ENCODE results near the gene FXYD6.
A peak's percentile ranks its signal among the peaks of the same experiment; 100 is the strongest.
"Not testable (repeated sequence)": the region's sequence is repeated elsewhere in the genome, so short reads cannot be mapped to it uniquely, and the experiment has no call there.

FXYD6 gene

GRCh38 chr11:117868815-117869561 lies 7.5 kb downstream of the FXYD6 start:
- H3K4me3 Mint-ChIP-seq: peak overlapping the region; percentile 64
- TF ChIP-seq, protein P1, sequence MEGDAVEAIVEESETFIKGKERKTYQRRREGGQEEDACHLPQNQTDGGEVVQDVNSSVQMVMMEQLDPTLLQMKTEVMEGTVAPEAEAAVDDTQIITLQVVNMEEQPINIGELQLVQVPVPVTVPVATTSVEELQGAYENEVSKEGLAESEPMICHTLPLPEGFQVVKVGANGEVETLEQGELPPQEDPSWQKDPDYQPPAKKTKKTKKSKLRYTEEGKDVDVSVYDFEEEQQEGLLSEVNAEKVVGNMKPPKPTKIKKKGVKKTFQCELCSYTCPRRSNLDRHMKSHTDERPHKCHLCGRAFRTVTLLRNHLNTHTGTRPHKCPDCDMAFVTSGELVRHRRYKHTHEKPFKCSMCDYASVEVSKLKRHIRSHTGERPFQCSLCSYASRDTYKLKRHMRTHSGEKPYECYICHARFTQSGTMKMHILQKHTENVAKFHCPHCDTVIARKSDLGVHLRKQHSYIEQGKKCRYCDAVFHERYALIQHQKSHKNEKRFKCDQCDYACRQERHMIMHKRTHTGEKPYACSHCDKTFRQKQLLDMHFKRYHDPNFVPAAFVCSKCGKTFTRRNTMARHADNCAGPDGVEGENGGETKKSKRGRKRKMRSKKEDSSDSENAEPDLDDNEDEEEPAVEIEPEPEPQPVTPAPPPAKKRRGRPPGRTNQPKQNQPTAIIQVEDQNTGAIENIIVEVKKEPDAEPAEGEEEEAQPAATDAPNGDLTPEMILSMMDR (IDR thresholded peaks at IDR 0.05): no peak
- no peak for DNase-seq
- peaks cover 77% of the 10 kb centered on the region for H3K4me1 Mint-ChIP-seq
- H3K27me3 Mint-ChIP-seq (ENCODE audit: low read depth, poor library complexity): peaks cover 41% of the 10 kb centered on the region
- no peaks in the 10 kb centered on the region for H3K9me3 Mint-ChIP-seq
- H3K36me3 Mint-ChIP-seq (ENCODE audit: low read depth): peaks cover 5% of the 10 kb centered on the region
- H3K27ac Mint-ChIP-seq: peak overlapping the region; percentile 89

DNA sequence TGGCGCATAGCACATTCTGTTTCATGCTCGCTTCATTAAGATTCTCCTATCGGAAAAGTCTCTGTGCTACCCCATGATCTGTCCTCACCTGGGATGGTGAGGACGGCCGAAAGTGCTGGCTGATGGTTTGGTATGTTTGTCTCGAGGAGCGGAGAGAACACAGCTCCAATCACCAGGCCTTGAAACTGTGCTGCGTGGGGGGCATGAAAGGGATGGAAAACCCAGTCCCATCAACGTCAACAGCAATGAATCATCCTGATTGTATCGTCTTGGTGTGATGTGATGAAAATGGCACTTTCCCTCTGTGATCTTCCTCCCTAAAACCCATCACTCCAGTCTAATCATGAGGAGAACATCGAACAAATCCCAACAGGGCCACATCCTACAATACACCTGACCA lies 8.4 kb downstream of the FXYD6 start:
- Mint-ChIP-seq H3K9me3 (no peaks in the 10 kb centered on the region), H3K4me1 (peaks cover 75% of the 10 kb centered on the region), H3K27ac (no peak overlapping the region), H3K4me3 (peak overlapping the region; percentile 56), H3K27me3 (ENCODE audit: low read depth, poor library complexity) (peaks cover 32% of the 10 kb centered on the region), H3K36me3 (ENCODE audit: low read depth) (peaks cover 5% of the 10 kb centered on the region)
- DNase-seq: no peak
- TF ChIP-seq, protein P1 (IDR thresholded peaks at IDR 0.05): no peak

GRCh38 chr11:117866526-117866925 lies 9.9 kb downstream of the FXYD6 start:
- H3K4me1 Mint-ChIP-seq: peaks cover 75% of the 10 kb centered on the region
- no peaks in the 10 kb centered on the region for H3K9me3 Mint-ChIP-seq
- peaks cover 5% of the 10 kb centered on the region for H3K36me3 Mint-ChIP-seq (ENCODE audit: low read depth)
- H3K27me3 Mint-ChIP-seq (ENCODE audit: low read depth, poor library complexity): peaks cover 29% of the 10 kb centered on the region
- TF ChIP-seq, protein P1 (IDR thresholded peaks at IDR 0.05): no peak
- no peak for DNase-seq
- no peak overlapping the region for H3K27ac Mint-ChIP-seq
- H3K4me3 Mint-ChIP-seq: no peak overlapping the region

- not testable (repeated sequence) for H3K9me3 Mint-ChIP-seq; H3K36me3 Mint-ChIP-seq (ENCODE audit: low read depth); H3K4me3 Mint-ChIP-seq; DNase-seq
- Mint-ChIP-seq H3K4me1 (peaks cover 79% of the 10 kb centered on the region), H3K27me3 (ENCODE audit: low read depth, poor library complexity) (peaks cover 22% of the 10 kb centered on the region), H3K27ac (peak overlapping the region; percentile 44)
Measured at GRCh38 chr11:117865546-117865945, 10.9 kb downstream of the FXYD6 start.

- peaks cover 72% of the 10 kb centered on the region for H3K4me1 Mint-ChIP-seq
- H3K27ac Mint-ChIP-seq: no peak overlapping the region
- no peak overlapping the region for H3K4me3 Mint-ChIP-seq
- H3K9me3 Mint-ChIP-seq: no peaks in the 10 kb centered on the region
- peaks cover 20% of the 10 kb centered on the region for H3K27me3 Mint-ChIP-seq (ENCODE audit: low read depth, poor library complexity)
- peaks cover 5% of the 10 kb centered on the region for H3K36me3 Mint-ChIP-seq (ENCODE audit: low read depth)
- TF ChIP-seq, protein P1 (IDR thresholded peaks at IDR 0.05): no peak
- no peak for DNase-seq
Measured at GRCh38 chr11:117863383-117863782, 13.1 kb downstream of the FXYD6 start.

- peaks cover 14% of the 10 kb centered on the region for H3K27me3 Mint-ChIP-seq (ENCODE audit: low read depth, poor library complexity)
- peak overlapping the region; percentile 9 for H3K4me3 Mint-ChIP-seq
- H3K9me3 Mint-ChIP-seq: no peaks in the 10 kb centered on the region
- DNase-seq: no peak
- TF ChIP-seq, protein P1 (IDR thresholded peaks at IDR 0.05): no peak
- H3K36me3 Mint-ChIP-seq (ENCODE audit: low read depth): peaks cover 5% of the 10 kb centered on the region
- peaks cover 66% of the 10 kb centered on the region for H3K4me1 Mint-ChIP-seq
- H3K27ac Mint-ChIP-seq: peak overlapping the region; percentile 32
Measured at GRCh38 chr11:117862753-117863152, 13.7 kb downstream of the FXYD6 start.
